ENCODE measurements around the gene SLF2. TPM values are rescaled to one million over a fixed set of nuclear protein-coding genes. Genes with fewer than 3 reads are reported as not detected.

Gene SLF2
- total RNA-seq, 1 experiment from 2014 or later, result 23.1 TPM

- Histone ChIP-seq H3K79me1 (ENCODE audit: insufficient read depth, low read depth, low read length, poor library complexity, severe bottlenecking) (peaks cover 7% of the 10 kb centered on the region), H4K20me1 (ENCODE audit: control insufficient read depth, insufficient read depth, insufficient read length) (no peaks in the 10 kb centered on the region), H2BK20ac (ENCODE audit: low read depth, low read length, poor library complexity, severe bottlenecking) (no peak overlapping the region), H3K23ac (ENCODE audit: insufficient read length, low read depth, low read length) (no peak overlapping the region), H3K9me3 (ENCODE audit: control insufficient read depth, low read depth, low read length) (no peaks in the 10 kb centered on the region), H4K8ac (replicated peaks; ENCODE audit: insufficient read length, low read depth, low read length) (no peak overlapping the region), H3K23me2 (ENCODE audit: insufficient read length, low read depth, low read length, poor library complexity, severe bottlenecking) (peaks cover 3% of the 10 kb centered on the region), H3K14ac (ENCODE audit: insufficient read depth, low read length) (no peak overlapping the region), H2BK5ac (ENCODE audit: insufficient read length, low read length) (no peak overlapping the region), H4K91ac (ENCODE audit: insufficient read length, low read depth, low read length) (no peak overlapping the region), H4K5ac (ENCODE audit: insufficient read length, low read depth, low read length) (no peak overlapping the region), H3K18ac (ENCODE audit: insufficient read length, low read depth, low read length) (no peak overlapping the region), H3K79me2 (ENCODE audit: insufficient read depth, low read length) (peaks cover 4% of the 10 kb centered on the region; the same call in 1 of the 2 replicates), H2BK120ac (ENCODE audit: low read depth, low read length, poor library complexity, severe bottlenecking) (no peak overlapping the region), H3T11ph (ENCODE audit: low read length) (no peak overlapping the region), H2AFZ (ENCODE audit: low read length) (no peak overlapping the region), H2BK12ac (ENCODE audit: insufficient read length, low read depth, low read length) (no peak overlapping the region), H3K27ac (ENCODE audit: insufficient read length, low read depth, low read length) (no peak overlapping the region), H3K56ac (ENCODE audit: insufficient read length, low read depth, low read length) (no peak overlapping the region), H3K9ac (ENCODE audit: extremely low read depth, insufficient read length, low read length) (no peak overlapping the region), H3K4me2 (ENCODE audit: insufficient read depth, insufficient read length, low read length) (no peak overlapping the region), H3K27me3 (ENCODE audit: insufficient read depth, low read length) (no peaks in the 10 kb centered on the region), H3K4ac (ENCODE audit: low read depth, low read length) (no peak overlapping the region), H2BK15ac (ENCODE audit: low read depth, low read length) (no peak overlapping the region), H3K4me1 (ENCODE audit: insufficient read depth, low read length) (no peaks in the 10 kb centered on the region; the same call in 1 of the 2 replicates), H2AK5ac (ENCODE audit: insufficient read length, low read length) (no peak overlapping the region)
- DNase-seq, result no peak
- WGBS (ENCODE audit: extremely low coverage, insufficient read length, low lambda C conversion rate), result no CpG with 5 or more reads among the region's 3 CpGs
- peak overlapping the region in 1 of 3 experiments; percentile 78; a peak in 1 of 7 replicates for H3K27ac Mint-ChIP-seq
- no peaks in the 10 kb centered on the region for H3K9me3 Mint-ChIP-seq
- no peaks in the 10 kb centered on the region for H3K27me3 Mint-ChIP-seq (ENCODE audit: low read depth)
- H3K4me3 Mint-ChIP-seq, result no peak overlapping the region
- TF ChIP-seq CTCF (conservative IDR thresholded peaks at IDR 0.05), result no peak
- H3K4me1 Mint-ChIP-seq, result peaks cover 15% of the 10 kb centered on the region in 2 experiments
- H3K36me3 Mint-ChIP-seq (ENCODE audit: insufficient read depth in 1 of 3, low read depth in 3 of 3), result peaks cover 6 to 38% (median 30%) of the 10 kb centered on the region in 3 experiments; a peak in 6 of 7 replicates
These were observed 4.3 kb downstream of the SLF2 start for GRCh38 chr10:100917071-100917470.

All from H9 (cell line).